Measurements from ENCODE around the gene MYH15. TPM values are rescaled to one million over a fixed set of nuclear protein-coding genes. Genes with fewer than 3 reads are reported as not detected.

The MYH15 gene
- total and polyA plus RNA-seq, 4 donors: 0.06 to 0.31 (median 0.25) TPM

DNA sequence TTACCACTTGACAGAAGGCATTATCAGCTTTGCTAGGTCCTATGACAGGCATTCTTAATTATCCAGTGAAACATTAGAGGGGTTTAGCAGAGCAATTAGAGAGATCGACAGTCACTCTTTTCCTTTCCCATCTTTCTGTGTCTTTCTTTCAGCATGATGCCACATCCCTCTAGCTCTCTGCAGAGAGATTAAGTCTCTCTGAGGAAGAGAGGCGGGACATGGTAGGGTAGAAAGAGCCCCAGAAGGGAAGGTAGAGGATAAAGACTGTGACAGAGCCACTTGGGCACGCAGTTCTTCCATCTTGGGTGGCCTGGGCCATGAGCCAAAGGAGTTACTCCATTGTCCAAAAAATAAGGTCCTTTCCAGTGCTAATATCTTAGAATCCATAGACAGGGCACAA is 158.2 kb downstream of the MYH15 start:
- no peaks in the 10 kb centered on the region for H3K4me1 ChIP-seq (ENCODE audit: control insufficient read depth in 5 of 5, insufficient read depth in 5 of 5, low read length in 5 of 5)
- ATAC-seq (ENCODE audit: insufficient read depth, low FRiP score): no peak

DNA sequence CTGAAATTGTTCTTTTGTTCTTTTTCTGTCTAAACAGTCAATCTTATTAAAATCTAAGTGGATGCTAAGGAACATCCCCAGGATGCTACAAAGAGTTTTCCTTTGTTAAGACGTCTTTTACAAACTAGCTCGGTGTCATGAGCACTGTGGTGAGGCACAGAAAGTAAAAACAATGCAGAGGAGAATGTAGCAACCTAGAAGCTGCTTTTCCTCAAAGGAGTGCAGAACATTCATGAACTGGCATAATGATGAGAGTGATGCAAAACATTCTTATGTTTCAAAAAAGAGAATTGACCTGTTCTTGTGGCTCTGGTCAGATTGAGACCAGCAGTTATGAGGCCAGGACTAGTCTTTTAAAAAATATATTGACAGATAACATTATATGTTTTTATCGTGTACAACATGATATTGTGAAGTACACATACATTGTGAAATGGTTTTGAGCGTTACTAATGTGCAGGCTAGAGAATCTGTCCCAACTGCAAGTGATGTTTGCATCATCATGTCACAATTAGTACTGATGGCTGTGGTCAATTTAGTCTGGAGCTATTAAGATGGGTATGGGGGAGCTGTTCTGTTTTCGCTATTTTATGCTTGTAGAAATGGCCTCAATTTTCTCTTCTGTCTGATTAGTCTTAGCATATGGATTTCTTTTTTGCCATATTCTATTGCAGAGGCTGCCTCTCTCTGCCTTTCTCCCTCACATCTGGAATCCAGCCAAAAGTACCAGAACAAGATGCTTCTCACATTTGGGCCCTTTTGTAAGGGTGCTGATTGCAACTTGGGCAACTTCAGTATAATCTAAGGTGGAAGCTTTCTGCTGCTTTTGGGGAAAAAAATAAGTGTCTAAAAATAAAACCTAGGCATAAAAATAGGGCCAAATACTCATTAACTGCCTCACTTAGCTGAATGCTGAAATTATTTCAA is 163.8 kb downstream of the MYH15 start:
- TF ChIP-seq CTCF (IDR thresholded peaks at IDR 0.05; ENCODE audit: control extremely low read depth, extremely low read depth): no peak
- Histone ChIP-seq H3K4me3 (no peak overlapping the region), H3K9me3 (ENCODE audit: control insufficient read depth in 4 of 4, insufficient read depth in 3 of 4, low read length in 3 of 4) (no peaks in the 10 kb centered on the region), H3K27ac (ENCODE audit: low read depth in 1 of 2, low read length in 1 of 2) (no peak overlapping the region), H3K27me3 (ENCODE audit: control insufficient read depth in 3 of 3, insufficient read depth in 3 of 3, low read length in 2 of 3) (no peaks in the 10 kb centered on the region), H3K36me3 (ENCODE audit: control insufficient read depth in 4 of 4, insufficient read depth in 4 of 4, low read length in 4 of 4) (no peaks in the 10 kb centered on the region), H3K9ac (ENCODE audit: insufficient read depth in 1 of 2, low read length in 2 of 2) (no peak overlapping the region), H3K4me1 (ENCODE audit: control insufficient read depth in 5 of 5, insufficient read depth in 5 of 5, low read length in 5 of 5) (no peaks in the 10 kb centered on the region)
- 34 to 69% methylated on average over 5 of the region's 5 CpGs for WGBS, 2 donors
- no peak for ATAC-seq (ENCODE audit: insufficient read depth, low FRiP score)
- no peak for DNase-seq

More for the DNA sequence above, 158.2 kb downstream of the MYH15 start:
- H3K36me3 ChIP-seq (ENCODE audit: control insufficient read depth in 4 of 4, insufficient read depth in 4 of 4, low read length in 4 of 4): no peaks in the 10 kb centered on the region
- no peak for DNase-seq
- WGBS, 2 donors: 56 to 64% methylated on average over 3 of the region's 3 CpGs
- H3K27me3 ChIP-seq (ENCODE audit: control insufficient read depth in 3 of 3, insufficient read depth in 3 of 3, low read length in 2 of 3): no peaks in the 10 kb centered on the region
- no peak overlapping the region for H3K9ac ChIP-seq (ENCODE audit: insufficient read depth in 1 of 2, low read length in 2 of 2)
- TF ChIP-seq CTCF (IDR thresholded peaks at IDR 0.05; ENCODE audit: control extremely low read depth, extremely low read depth): no peak
- H3K9me3 ChIP-seq (ENCODE audit: control insufficient read depth in 4 of 4, insufficient read depth in 3 of 4, low read length in 3 of 4): no peaks in the 10 kb centered on the region
- no peak overlapping the region for H3K27ac ChIP-seq (ENCODE audit: low read depth in 1 of 2, low read length in 1 of 2)
- H3K4me3 ChIP-seq: no peak overlapping the region

GRCh38 chr3:108345492-108346205 is 164.7 kb downstream of the MYH15 start:
- no peak overlapping the region for H3K4me3 ChIP-seq
- TF ChIP-seq CTCF (IDR thresholded peaks at IDR 0.05; ENCODE audit: control extremely low read depth, extremely low read depth): no peak
- no peak overlapping the region for H3K27ac ChIP-seq (ENCODE audit: low read depth in 1 of 2, low read length in 1 of 2)
- no peaks in the 10 kb centered on the region for H3K36me3 ChIP-seq (ENCODE audit: control insufficient read depth in 4 of 4, insufficient read depth in 4 of 4, low read length in 4 of 4)
- H3K27me3 ChIP-seq (ENCODE audit: control insufficient read depth in 3 of 3, insufficient read depth in 3 of 3, low read length in 2 of 3): no peaks in the 10 kb centered on the region
- ATAC-seq (ENCODE audit: insufficient read depth, low FRiP score): no peak
- DNase-seq: no peak
- 39 to 43% methylated on average over 6 of the region's 6 CpGs for WGBS, 2 donors
- H3K9me3 ChIP-seq (ENCODE audit: control insufficient read depth in 4 of 4, insufficient read depth in 3 of 4, low read length in 3 of 4): no peaks in the 10 kb centered on the region
- no peaks in the 10 kb centered on the region for H3K4me1 ChIP-seq (ENCODE audit: control insufficient read depth in 5 of 5, insufficient read depth in 5 of 5, low read length in 5 of 5)
- H3K9ac ChIP-seq (ENCODE audit: insufficient read depth in 1 of 2, low read length in 2 of 2): no peak overlapping the region

All from lung (tissue), 12 donors.